Tibial nerve (tissue), 3 donors: ENCODE data around the gene CAMKMT.

Source experiments
- POLR2A ChIP-seq, 2 donors: fragments of 450-650 bp; IDR thresholded peaks; one replicate each; pipeline ENCODE4 v1.6.1; 2017; ENCODE audit warnings: antibody characterized with exemption in 2 of 2, mild to moderate bottlenecking in 2 of 2, moderate library complexity in 2 of 2
- TF ChIP-seq, protein P1 (sequence below), 5 experiments: fragments of 200-600 bp in 3 of 5; fragments of 450-650 bp in 2 of 5; sonication (generic) in 3 of 5; IDR thresholded peaks; one replicate each; pipeline ENCODE4 v1.5.1; 2016 to 2019; ENCODE audit warnings: antibody characterized with exemption in 5 of 5, mild to moderate bottlenecking in 3 of 5, moderate library complexity in 2 of 5

DNA sequence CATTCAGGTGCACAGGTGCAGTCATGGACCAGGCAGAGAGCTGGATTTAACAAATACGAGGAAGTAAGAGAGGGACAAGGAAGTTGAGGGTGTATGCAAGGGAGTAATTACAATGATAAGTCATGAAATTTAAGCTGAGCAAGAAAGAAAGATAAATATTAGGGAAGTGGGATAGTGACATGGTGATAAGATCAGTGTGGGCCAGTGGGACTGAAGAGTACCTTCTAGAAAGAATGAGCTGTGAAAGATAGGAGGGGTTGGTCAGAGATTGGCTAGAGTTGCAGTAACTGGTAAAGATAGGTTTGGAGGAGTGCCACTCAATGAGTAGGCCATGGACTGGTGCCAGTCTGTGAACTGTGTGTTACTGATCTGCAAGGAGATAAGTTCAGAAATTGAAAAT, 378.9 kb downstream of the CAMKMT start:
- TF ChIP-seq, protein P1, sequence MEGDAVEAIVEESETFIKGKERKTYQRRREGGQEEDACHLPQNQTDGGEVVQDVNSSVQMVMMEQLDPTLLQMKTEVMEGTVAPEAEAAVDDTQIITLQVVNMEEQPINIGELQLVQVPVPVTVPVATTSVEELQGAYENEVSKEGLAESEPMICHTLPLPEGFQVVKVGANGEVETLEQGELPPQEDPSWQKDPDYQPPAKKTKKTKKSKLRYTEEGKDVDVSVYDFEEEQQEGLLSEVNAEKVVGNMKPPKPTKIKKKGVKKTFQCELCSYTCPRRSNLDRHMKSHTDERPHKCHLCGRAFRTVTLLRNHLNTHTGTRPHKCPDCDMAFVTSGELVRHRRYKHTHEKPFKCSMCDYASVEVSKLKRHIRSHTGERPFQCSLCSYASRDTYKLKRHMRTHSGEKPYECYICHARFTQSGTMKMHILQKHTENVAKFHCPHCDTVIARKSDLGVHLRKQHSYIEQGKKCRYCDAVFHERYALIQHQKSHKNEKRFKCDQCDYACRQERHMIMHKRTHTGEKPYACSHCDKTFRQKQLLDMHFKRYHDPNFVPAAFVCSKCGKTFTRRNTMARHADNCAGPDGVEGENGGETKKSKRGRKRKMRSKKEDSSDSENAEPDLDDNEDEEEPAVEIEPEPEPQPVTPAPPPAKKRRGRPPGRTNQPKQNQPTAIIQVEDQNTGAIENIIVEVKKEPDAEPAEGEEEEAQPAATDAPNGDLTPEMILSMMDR (IDR thresholded peaks at IDR 0.05), result no peak
- no peak for TF ChIP-seq POLR2A (IDR thresholded peaks at IDR 0.05)
